Skeletal muscle cell (primary cell): ENCODE measurements around the gene PAK5.

Experiments
- DNase-seq: peaks from one replicate; pipeline ENCODE4 v3.0.0-alpha.2; 2010; ENCODE audit warnings: low read depth
- H3K4me3 ChIP-seq: 2 replicates; pipeline ENCODE4 v1.5.1; 2011; ENCODE audit warnings: low read depth, mild to moderate bottlenecking, control low read depth, low read length, moderate library complexity

Gene PAK5

DNA sequence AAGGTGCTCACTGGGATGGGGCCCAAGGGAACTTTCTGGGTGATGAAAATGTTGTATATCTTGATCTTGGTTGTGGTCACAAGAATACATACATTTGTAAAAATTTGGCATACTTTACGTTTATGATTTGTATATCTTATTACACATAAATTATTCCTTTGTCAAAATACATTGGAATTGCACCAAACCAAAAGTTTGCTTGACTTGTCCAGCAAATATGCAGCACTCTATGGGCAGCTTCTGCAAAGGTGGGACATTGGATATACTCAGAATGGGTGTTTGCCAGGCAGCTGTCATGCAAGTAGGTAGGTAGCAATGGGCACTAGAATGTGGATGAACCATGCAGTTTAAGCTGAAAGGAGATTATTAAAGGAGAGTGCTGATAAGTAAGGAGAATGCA lies 246.5 kb downstream of the PAK5 start:
- DNase-seq = no peak

DNA sequence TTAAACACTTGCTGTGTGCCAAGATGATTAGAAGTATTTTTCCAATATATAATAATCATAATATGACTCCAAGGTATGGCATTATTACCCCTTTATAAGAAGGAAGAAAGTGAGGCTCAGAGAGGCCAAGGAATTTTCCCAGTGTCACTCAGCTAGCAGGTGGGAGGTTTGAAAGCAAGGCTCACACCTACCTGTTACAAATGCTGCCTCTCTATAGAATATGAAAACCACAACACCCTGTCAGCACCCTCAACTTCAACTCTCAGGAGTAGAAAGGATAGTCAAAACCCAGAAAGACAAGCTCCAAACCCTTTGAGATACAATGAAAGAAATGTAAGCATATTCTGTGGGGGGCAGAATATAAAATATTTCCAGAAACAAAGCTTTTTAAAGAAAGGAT lies 247.8 kb downstream of the PAK5 start:
- DNase-seq = no peak
- H3K4me3 ChIP-seq = no peak overlapping the region

More for the DNA sequence above, 246.5 kb downstream of the PAK5 start:
- no peak overlapping the region for H3K4me3 ChIP-seq

DNA sequence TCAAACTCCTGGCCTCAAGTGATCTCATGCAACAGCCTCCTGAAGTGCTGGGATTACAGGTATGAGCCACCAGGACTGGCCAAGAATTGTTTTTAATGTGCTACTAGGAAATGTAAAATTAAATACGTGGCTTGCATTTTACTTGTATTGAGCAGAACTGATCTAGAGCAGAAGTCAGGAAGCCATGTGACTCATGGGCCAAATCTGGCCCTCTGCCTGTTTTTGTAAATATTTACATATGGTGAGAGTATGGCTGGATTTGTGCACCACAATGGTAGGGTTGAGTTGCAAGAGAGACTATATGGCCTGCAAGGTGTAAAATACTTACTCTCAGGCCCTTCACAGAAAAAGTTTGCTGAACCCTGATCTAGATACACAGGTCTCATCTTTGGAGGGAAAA lies 248.7 kb downstream of the PAK5 start:
- H3K4me3 ChIP-seq = no peak overlapping the region
- DNase-seq = no peak

DNA sequence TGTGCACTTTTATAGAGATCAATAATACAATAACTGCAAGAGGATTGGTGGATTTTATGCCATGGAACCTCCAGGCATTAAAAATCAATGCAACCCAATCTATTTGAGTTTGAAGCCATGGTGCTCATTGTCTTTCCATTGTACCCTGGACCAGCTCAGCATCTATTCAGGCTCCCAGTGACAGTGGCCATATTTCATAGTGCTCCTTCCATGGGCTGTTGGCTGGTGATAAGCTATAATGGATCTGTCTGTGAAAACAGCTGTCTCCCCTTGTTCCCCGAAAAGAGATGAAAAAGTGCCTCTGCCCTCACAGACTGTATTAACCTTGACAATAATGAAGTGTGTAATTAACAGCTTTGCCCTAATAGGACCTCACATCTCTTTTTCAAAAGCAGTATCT lies 250.2 kb downstream of the PAK5 start:
- no peak overlapping the region for H3K4me3 ChIP-seq
- DNase-seq = no peak

DNA sequence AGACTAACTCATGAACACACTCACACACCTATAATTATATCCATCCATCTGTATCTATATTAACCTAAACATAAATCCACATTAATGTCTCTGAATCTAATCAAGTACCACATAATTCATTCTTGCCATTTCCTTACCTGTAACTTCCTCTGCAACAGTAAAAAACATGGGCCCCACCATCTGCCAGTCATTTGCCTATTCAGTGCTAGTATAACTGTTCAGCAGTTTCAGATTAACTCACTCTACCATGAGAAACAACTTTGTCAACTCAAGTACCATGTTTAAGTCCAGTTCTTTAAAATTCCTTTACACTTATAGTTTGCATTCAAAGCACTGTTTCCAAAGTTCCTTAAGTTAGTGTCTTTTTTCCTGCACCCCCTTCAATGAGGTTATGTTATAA lies 255.7 kb downstream of the PAK5 start:
- no peak for DNase-seq
- H3K4me3 ChIP-seq = no peak overlapping the region

DNA sequence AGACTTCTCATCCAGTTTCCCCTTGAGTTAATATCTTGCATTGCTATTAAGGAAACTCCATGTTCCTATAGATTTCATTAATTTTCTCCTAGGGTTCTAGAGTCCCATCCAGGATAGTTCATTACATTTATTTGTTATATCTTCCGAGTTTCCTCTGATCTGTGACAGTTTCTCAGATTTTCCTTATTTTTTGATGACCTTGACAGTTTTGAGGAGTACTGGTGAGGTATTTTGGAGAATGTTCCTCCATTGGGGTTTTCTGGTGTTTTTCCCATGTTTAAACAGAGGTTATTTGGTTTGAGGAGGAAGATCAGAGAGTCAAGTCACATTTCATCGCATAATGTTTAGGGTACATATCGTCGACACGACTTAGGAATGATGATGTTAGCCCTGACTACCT lies 256.7 kb downstream of the PAK5 start:
- DNase-seq = no peak
- no peak overlapping the region for H3K4me3 ChIP-seq

DNA sequence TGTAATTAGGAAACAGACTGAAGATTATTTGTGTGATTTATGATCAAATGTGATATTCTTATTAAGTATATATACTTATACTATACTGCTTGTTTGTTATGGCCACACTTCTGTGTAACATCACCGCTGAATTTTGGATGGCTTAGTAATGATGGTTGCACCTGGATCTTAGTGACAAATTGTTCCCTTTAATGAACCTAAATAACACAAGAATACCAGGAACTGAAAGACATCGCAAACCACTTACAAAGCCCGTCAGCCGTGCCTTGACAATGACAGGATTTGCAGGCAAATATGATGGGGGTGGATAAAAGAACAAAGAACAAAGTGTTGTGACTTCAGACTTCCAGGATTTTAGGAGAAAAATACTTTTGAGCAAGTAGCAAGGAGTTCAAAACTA lies 257.4 kb downstream of the PAK5 start:
- H3K4me3 ChIP-seq = no peak overlapping the region
- no peak for DNase-seq

DNA sequence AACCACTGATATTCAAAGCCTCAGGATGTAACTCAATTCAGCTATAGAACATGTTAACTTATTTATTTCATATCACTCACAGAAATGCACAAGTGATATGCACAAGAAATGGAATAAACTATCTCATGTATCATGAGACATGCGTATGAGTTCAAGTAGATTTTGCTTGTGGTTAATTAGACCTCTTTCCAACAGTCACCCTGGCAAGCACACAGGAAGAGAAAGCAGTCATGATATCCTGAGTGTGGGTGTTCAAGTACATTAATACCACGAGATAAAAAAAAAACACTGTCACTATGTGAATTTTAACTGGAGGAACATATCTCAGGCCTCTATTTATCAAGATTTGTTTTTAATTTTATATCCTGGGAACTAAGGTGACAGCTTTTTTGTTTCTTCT lies 260.3 kb downstream of the PAK5 start:
- no peak for DNase-seq
- H3K4me3 ChIP-seq = no peak overlapping the region

DNA sequence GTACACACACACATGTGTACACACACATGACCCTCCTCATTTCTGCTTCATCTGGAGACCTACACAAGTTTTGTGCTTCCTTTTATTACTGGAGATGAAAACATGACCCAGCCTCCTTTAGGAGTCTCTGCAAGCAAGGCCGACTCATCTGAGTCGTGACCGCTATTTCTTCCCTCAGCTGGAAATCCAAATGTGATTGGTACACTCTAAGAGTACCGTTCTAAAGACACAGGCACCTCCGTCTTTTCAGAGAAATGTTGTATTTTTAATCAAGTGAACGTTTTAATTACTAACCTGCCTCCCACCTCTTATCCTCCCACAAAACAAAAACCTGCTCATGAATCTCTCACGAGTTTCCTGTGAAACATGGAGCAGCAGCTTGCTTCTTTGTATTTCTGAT lies 261.5 kb downstream of the PAK5 start:
- H3K4me3 ChIP-seq = no peak overlapping the region
- no peak for DNase-seq

DNA sequence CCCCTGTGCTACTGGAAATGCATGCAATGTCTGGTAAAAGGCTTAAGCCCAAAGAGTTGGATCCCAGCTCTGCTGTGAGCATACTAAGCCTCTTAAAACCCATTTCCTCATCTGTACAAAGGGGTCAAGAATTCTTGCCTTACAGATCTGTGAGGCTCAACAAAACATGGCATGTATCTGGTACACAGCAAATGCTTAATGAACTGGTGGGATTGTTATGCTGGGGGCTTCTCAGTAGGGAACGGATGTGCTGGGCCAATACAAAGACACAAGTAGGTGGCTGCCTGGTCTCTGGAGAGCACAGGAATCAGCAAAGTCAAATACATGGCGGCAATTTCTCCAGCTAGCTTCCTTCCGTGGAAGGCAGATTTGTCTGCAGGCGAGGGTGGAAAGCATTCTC lies 262.2 kb downstream of the PAK5 start:
- no peak for DNase-seq
- no peak overlapping the region for H3K4me3 ChIP-seq

DNA sequence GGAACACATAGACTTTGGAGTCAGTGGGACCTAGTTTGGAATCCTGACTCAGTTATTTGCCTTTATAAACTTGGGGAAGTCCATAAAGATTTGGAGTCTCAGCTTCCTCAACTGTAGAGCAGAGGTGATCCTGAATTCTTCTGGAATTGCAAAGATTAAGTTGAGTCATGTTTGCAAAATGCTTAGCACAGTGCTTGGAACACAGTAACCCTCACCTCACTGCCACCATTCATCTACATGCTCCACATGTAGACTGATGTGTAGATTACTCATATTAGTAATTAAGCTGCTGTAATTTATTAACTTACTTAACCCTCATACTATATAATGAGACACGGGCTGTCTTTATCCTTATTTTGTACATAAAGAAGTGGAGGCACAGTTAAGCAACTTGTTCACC lies 263.0 kb downstream of the PAK5 start:
- H3K4me3 ChIP-seq = no peak overlapping the region
- DNase-seq = no peak

DNA sequence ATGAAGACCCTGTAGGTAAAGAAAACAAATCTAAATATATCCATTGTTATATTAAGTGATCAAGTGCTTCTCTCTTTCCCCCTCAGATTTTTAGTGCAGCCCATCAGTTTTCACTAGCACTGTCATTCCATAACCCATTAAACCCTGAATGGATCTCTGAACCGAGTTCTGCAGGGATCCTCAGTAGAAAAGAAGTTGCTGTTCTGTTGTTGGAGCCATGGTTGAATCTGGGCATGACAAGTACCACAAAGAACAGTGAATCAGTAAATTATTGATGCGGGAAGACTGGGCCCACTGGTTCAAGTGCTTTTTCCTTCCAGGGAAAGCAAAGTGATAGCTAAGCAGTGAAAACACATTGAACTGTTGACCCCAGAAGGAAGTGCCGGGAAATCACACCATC lies 264.1 kb downstream of the PAK5 start:
- H3K4me3 ChIP-seq = no peak overlapping the region
- DNase-seq = no peak

DNA sequence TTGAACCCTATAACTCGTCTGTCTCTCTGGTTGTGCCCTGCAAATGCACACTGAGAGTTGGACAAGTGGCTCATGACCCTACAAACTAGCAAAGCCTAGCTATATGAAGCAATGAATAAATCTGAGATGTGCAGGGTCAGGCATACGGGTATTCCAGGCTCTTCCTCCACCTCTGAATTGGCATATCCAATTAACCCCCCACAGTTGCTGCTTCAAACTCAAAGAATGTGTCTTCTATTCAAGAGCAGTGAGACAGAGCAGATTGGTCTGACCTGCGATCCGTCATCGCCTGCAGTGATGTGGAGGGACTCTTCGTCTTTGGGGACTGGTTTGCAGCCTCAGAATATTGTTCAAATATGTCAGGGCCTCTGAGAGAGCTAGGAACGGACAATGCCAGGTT lies 264.7 kb downstream of the PAK5 start:
- DNase-seq = no peak
- no peak overlapping the region for H3K4me3 ChIP-seq

DNA sequence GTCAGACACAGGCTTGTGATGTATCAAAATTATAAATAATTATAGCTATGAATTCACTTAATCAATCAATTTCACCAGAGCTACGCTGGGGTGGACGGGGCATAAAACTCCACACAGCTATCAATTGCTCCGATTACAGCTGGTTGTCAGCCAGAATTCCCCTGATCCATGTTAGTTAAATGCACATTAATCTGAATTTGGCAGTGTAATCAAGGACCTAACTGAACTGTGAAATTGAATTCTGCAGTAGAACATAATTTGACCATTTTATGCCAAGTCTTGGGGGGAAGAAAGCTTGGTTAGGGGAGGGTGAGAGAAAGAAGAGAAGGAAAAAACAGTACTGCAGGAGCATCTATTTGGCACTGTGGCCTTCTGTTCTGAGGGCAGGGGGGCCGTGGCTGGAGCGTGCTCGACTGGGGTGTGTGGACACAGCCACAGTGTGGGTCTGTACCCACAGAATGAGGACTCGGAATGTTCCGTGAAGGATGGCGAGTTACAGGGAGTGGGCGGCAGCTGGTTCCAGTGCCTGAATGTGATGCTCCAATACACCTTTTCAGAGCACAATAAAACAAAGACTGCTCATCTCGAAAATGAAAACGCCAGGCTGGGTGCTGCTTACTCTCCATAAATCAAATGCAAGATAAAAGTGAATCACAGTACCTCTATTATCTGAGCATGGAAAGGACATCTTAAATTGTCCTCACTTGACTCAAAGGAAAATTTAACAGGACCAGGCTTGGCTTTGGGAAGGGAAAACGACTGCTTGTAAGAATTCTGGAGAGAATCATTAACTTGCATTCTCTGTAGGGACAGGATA lies 265.3 kb downstream of the PAK5 start:
- no peak overlapping the region for H3K4me3 ChIP-seq
- DNase-seq = no peak

DNA sequence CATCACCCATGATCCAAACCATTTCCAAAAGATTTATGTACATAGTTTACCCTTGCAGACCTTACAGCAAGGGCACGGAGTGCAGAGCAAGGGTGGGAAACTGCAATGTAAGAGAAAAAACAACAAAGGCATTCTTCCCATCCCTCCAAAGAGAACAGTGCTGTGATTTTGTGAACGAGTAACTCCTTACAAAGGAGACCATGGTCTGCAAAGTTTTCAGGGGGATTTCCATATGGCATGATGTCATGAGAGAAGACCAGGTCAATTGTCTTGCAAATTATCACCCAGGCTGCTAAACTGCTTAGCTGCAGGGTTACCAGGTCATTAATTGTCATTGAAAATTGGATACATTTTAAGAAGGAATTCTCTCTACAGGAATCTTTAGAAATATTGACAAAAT lies 266.2 kb downstream of the PAK5 start:
- DNase-seq = no peak
- H3K4me3 ChIP-seq = no peak overlapping the region

DNA sequence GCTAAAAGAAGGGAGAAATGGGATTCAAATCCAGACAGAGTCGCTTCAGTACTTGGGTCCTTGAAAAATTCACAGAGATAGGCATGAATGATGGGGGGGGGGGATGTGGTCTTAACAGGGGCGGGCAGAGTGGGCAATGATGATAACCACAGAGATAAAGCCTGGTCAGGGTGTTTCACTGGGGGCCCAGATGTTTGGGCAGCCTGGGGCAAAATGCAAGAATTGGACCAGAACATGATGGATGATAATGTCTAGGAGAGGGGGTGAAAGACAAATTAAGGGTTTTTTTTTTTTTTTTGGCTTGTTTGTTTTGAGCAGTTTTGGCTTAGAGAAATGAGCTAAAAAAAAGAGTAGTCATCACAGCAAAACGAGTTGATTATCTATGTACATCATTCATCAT lies 267.1 kb downstream of the PAK5 start:
- H3K4me3 ChIP-seq = no peak overlapping the region
- no peak for DNase-seq

DNA sequence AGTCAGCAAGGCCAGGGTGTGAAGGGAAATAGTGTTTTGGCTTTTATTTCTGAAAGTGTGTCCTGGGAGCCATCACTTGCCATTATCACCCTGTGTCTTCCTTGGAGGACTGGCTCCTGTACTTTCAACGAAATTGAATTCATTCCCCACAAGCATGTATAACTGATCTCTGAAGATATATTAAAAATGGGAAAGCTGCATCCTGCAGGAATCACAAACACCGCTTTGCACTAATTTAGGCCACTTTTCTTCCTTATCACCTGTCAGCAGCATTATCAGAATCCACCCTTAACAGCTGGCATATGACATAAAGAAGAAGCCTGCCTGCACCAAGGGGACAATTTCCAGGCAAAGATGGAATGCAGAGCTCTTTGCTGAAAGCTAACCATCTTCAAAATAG lies 268.3 kb downstream of the PAK5 start:
- DNase-seq = no peak
- no peak overlapping the region for H3K4me3 ChIP-seq

DNA sequence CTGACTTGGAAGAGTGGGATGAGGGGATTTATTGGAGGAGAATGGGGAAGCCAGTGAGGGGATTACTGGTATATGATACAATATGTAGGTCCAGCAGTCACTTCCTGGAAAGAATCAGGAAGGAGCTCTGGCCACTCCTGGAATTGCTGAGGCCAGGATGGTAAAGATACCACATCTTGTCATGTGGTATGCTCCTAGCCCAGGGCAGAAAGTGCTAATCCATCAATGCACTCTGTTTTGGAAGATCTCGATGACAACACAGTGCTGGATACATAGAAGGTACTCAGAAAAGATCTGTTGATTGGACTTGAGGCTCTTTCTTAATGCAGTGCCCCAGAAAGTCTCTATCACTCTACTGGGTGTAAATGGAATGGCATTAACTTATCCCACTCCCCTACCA lies 271.9 kb downstream of the PAK5 start:
- no peak for DNase-seq
- no peak overlapping the region for H3K4me3 ChIP-seq

DNA sequence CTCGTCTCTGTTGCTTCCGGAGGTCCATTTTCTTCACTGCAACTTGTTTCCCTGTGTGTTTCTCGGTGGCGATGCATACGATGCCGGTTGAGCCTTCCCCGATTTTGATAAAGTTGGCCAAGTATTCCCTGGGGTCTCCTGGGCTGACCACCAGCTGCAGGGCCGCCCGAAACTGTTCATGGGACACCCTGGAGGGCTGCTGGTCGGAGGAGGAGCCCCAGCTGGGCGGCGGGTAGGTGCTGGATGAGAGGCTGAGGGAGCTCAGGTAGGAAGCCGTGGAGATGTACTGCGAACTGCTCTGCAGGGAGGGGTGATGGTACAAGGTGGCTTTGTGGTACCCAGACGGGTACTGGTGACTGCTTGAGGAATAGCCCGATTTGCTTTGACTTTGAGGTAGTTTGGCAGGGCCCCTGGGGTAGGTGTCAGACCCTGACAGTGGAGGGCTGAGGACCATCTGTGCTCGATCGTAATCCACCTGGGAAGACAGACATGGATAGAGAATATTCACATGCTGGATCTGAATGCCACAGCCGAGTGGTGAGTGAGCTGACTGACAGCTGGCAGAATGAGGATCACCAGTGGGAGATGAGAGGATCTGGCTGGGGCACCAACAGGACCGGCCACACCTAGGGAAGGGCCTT lies 272.8 kb downstream of the PAK5 start:
- no peak for DNase-seq
- H3K4me3 ChIP-seq = no peak overlapping the region

DNA sequence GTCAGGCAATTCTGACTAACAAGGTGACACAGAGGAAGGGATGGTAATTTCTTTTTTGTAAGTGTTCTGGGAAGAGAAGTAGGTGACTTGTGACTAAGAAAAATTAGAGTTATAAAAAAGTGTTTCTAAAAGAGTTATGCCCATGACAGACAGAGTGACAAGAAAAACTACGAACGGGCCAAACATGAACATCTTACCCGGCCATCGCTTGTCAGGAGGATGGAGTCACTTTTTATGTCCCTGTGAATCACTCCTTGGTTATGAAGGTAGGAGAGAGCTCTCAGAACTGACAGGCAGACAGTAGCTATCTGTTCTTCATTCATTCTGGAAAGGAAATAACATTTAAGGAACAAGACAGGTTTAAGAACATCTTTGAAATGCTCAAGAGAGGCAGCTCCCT lies 281.5 kb downstream of the PAK5 start:
- no peak for DNase-seq

DNA sequence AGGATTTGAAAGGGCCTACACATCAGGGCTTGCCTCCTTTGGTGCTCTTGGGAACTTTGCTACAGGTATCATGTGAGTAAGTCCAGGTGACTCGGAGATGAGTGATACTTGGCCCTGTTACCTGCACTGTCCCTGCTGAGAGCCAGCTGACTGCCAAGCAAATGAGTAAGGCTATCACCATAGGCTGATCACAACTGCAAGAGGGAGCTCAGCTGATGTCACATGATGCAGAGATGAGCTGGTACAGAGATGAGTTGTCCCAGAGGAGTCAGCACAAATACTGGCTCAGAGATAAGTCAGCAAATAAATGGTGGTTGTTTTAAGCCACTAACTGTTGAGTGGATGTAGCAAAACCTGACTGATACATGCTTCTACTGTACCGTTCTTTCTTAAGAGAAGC lies 283.1 kb downstream of the PAK5 start:
- H3K4me3 ChIP-seq = no peak overlapping the region
- DNase-seq = no peak

More for the DNA sequence above, 281.5 kb downstream of the PAK5 start:
- no peak overlapping the region for H3K4me3 ChIP-seq
